Gastrocnemius medialis (tissue), 4 donors: ENCODE results near the gene LMTK3. TPM values are rescaled to one million over a fixed set of nuclear protein-coding genes. Genes with fewer than 3 reads are reported as not detected.

Experiments
- ATAC-seq, 2 donors: fragments of 150-250 bp; one replicate each; pipeline ENCODE4 v1.9.1; 2016
- DNase-seq, 2 donors: peaks; one replicate each; pipeline ENCODE4 v3.0.0-alpha.2; 2019
- H3K27ac ChIP-seq, 4 donors: fragments of 200-600 bp; sonication (generic); 1 replicate in 1 of 4; 2 replicates in 3 of 4; pipeline ENCODE4 v1.5.1; 2016 to 2018; ENCODE audit warnings: mild to moderate bottlenecking in 2 of 4, moderate library complexity in 1 of 4
- H3K27me3 ChIP-seq, 3 donors: fragments of 200-600 bp; sonication (generic) in 2 of 3; 1 replicate in 1 of 3; 2 replicates in 2 of 3; pipeline versions ENCODE4 v1.5.1 to v1.6.0; 2016 to 2019; ENCODE audit warnings: mild to moderate bottlenecking in 1 of 3, moderate library complexity in 1 of 3
- H3K36me3 ChIP-seq, 2 donors: fragments of 200-600 bp; sonication (generic) in 1 of 2; one replicate each; pipeline ENCODE4 v1.5.1; 2017 to 2018
- H3K4me1 ChIP-seq, 2 donors: fragments of 200-600 bp; sonication (generic) in 1 of 2; one replicate each; pipeline ENCODE4 v1.5.1; 2016 to 2017; ENCODE audit warnings: mild to moderate bottlenecking in 2 of 2
- H3K4me3 ChIP-seq, 4 donors: fragments of 200-600 bp; sonication (generic) in 3 of 4; 1 replicate in 1 of 4; 2 replicates in 3 of 4; pipeline ENCODE4 v1.5.1; 2016 to 2019; ENCODE audit warnings: mild to moderate bottlenecking in 2 of 4
- H3K9me3 ChIP-seq, 3 donors: fragments of 200-600 bp; sonication (generic) in 2 of 3; 1 replicate in 1 of 3; 2 replicates in 2 of 3; pipeline ENCODE4 v1.5.1; 2016 to 2019
- POLR2A ChIP-seq, 2 donors: fragments of 450-650 bp; IDR thresholded peaks; one replicate each; pipeline ENCODE4 v1.6.1; 2017; ENCODE audit warnings: antibody characterized with exemption in 2 of 2, mild to moderate bottlenecking in 2 of 2, moderate library complexity in 2 of 2
- in situ Hi-C, 4 donors: fragments of 200-750 bp; cut with MboI; loops; one replicate each; pipeline versions ENCODE4 v1.15.0 to v1.8.0; 2017; ENCODE audit warnings: low sequenced_read_pairs in 4 of 4
- intact Hi-C: fragments of 100-400 bp; cut with DNase I; formaldehyde crosslinking; loops from one replicate; pipeline ENCODE4 v1.15.1; 2023; ENCODE audit warnings: low total_unique reads
- total RNA-seq, 4 donors: library from RNA; depleted of rRNA; stranded (reverse); fragments of >200 nt; gene quantifications; one replicate each; pipeline versions ENCODE4 v1.1.0 to v1.2.3, GENCODE V29; 2016
- TF ChIP-seq, protein P1 (sequence below), 5 experiments: fragments of 450-650 bp in 3 of 5; fragments of 200-600 bp in 2 of 5; sonication (generic) in 2 of 5; IDR thresholded peaks in 4 of 5; conservative IDR thresholded peaks in 1 of 5; 1 replicate in 4 of 5; 2 replicates in 1 of 5; pipeline ENCODE4 v1.5.1; 2016 to 2019; ENCODE audit warnings: antibody characterized with exemption in 5 of 5, mild to moderate bottlenecking in 3 of 5, moderate library complexity in 3 of 5

The LMTK3 gene
- total RNA-seq, 4 donors from 2014 or later = not detected

- no peak overlapping the region for H3K4me3 ChIP-seq
- TF ChIP-seq POLR2A (IDR thresholded peaks at IDR 0.05) = no peak
- TF ChIP-seq, protein P1, sequence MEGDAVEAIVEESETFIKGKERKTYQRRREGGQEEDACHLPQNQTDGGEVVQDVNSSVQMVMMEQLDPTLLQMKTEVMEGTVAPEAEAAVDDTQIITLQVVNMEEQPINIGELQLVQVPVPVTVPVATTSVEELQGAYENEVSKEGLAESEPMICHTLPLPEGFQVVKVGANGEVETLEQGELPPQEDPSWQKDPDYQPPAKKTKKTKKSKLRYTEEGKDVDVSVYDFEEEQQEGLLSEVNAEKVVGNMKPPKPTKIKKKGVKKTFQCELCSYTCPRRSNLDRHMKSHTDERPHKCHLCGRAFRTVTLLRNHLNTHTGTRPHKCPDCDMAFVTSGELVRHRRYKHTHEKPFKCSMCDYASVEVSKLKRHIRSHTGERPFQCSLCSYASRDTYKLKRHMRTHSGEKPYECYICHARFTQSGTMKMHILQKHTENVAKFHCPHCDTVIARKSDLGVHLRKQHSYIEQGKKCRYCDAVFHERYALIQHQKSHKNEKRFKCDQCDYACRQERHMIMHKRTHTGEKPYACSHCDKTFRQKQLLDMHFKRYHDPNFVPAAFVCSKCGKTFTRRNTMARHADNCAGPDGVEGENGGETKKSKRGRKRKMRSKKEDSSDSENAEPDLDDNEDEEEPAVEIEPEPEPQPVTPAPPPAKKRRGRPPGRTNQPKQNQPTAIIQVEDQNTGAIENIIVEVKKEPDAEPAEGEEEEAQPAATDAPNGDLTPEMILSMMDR (IDR thresholded peaks at IDR 0.05 in 4 of 5, conservative IDR thresholded peaks at IDR 0.05 in 1 of 5) = no peak
These were observed 12.1 kb downstream of the LMTK3 start for GRCh38 chr19:48499316-48500090.

GRCh38 chr19:48498595-48499311, 12.9 kb downstream of the LMTK3 start:
- Histone ChIP-seq H3K36me3 (no peaks in the 10 kb centered on the region), H3K4me3 (peak overlapping the region in 1 of 4 donors; percentile 24), H3K9me3 (no peaks in the 10 kb centered on the region), H3K27me3 (peaks cover 40 to 54% (median 46%) of the 10 kb centered on the region in 3 donors), H3K27ac (no peak overlapping the region), H3K4me1 (no peaks in the 10 kb centered on the region)
- no peak for DNase-seq
- no peak for ATAC-seq
- in situ Hi-C loops = no loop called here
- TF ChIP-seq POLR2A (IDR thresholded peaks at IDR 0.05) = no peak
- TF ChIP-seq, protein P1 (IDR thresholded peaks at IDR 0.05 in 4 of 5, conservative IDR thresholded peaks at IDR 0.05 in 1 of 5) = no peak
- intact Hi-C loops = no loop called here

More at GRCh38 chr19:48499316-48500090, 12.1 kb downstream of the LMTK3 start:
- Histone ChIP-seq H3K9me3 (no peaks in the 10 kb centered on the region), H3K27ac (no peak overlapping the region), H3K4me1 (no peaks in the 10 kb centered on the region), H3K27me3 (peaks cover 40 to 50% (median 42%) of the 10 kb centered on the region in 3 donors), H3K36me3 (no peaks in the 10 kb centered on the region)
- in situ Hi-C loops (no loop called here), intact Hi-C loops (no loop called here)
- DNase-seq (no peak), ATAC-seq (no peak)

- in situ Hi-C loops = no loop called here
- ATAC-seq (no peak), DNase-seq (no peak)
- Histone ChIP-seq H3K9me3 (no peaks in the 10 kb centered on the region), H3K27ac (no peak overlapping the region), H3K36me3 (no peaks in the 10 kb centered on the region), H3K4me3 (peak overlapping the region in 1 of 4 donors; percentile 24), H3K27me3 (peaks cover 40 to 59% (median 46%) of the 10 kb centered on the region in 3 donors), H3K4me1 (no peaks in the 10 kb centered on the region)
- TF ChIP-seq, protein P1 (IDR thresholded peaks at IDR 0.05 in 4 of 5, conservative IDR thresholded peaks at IDR 0.05 in 1 of 5) = no peak
- TF ChIP-seq POLR2A (IDR thresholded peaks at IDR 0.05) = no peak
- intact Hi-C loops = no loop called here
These were observed 13.7 kb downstream of the LMTK3 start for GRCh38 chr19:48497728-48498594.

- Histone ChIP-seq H3K4me3 (no peak overlapping the region), H3K27ac (no peak overlapping the region), H3K9me3 (no peaks in the 10 kb centered on the region), H3K4me1 (no peaks in the 10 kb centered on the region), H3K36me3 (no peaks in the 10 kb centered on the region), H3K27me3 (peaks cover 43 to 61% (median 48%) of the 10 kb centered on the region in 3 donors)
- intact Hi-C loops (no loop called here), in situ Hi-C loops (no loop called here)
- no peak for ATAC-seq
- no peak for TF ChIP-seq POLR2A (IDR thresholded peaks at IDR 0.05)
- TF ChIP-seq, protein P1 (IDR thresholded peaks at IDR 0.05 in 4 of 5, conservative IDR thresholded peaks at IDR 0.05 in 1 of 5) = no peak
- no peak for DNase-seq
These were observed 14.5 kb downstream of the LMTK3 start for GRCh38 chr19:48496959-48497727.
